AG04450 (cell line): ENCODE results near the gene N4BP2L1. TPM values are rescaled to one million over a fixed set of nuclear protein-coding genes. Genes with fewer than 3 reads are reported as not detected.
A peak's percentile ranks its signal among the peaks of the same experiment; 100 is the strongest.

Experiments used
- CTCF ChIA-PET: fragments of 300-600, 350-600 bp; formaldehyde crosslinking; extraction: SDS; loops from one replicate; lab custom pipeline; 2022; ENCODE audit warnings: antibody characterized with exemption, inconsistent platforms; lab: Charles Lee
- POLR2A ChIA-PET: fragments of 350-600 bp; formaldehyde crosslinking; extraction: SDS; loops from one replicate; lab custom pipeline; 2021; ENCODE audit warnings: antibody characterized with exemption, inconsistent platforms; lab: Yijun Ruan, JAX
- DNase-seq: peaks from one replicate; pipeline ENCODE4 v3.0.0-alpha.2; 2011; ENCODE audit warnings: low read depth, low spot score
- H3K27ac ChIP-seq: one replicate; pipeline ENCODE4 v1.5.1; 2012; ENCODE audit warnings: low read depth, low read length, control low read depth
- H3K27me3 ChIP-seq: one replicate; pipeline ENCODE4 v1.6.0; 2012; ENCODE audit warnings: low read length; ENCODE audit not compliant: control insufficient read depth, insufficient read depth
- H3K4me3 ChIP-seq: 2 replicates; pipeline ENCODE4 v1.5.1; 2011; ENCODE audit warnings: mild to moderate bottlenecking, low read depth, low read length, control low read depth
- H3K9me3 ChIP-seq: 2 replicates; pipeline ENCODE4 v1.5.1; 2012; ENCODE audit warnings: low read length; ENCODE audit not compliant: control insufficient read depth, insufficient read depth
- CTCF ChIP-seq: IDR thresholded peaks from 2 replicates; pipeline ENCODE4 v1.5.1; 2011; ENCODE audit warnings: low read depth, low read length, control low read depth, inconsistent platforms
- polyA plus RNA-seq: library from polyadenylated mRNA; depleted of rRNA; stranded (reverse); fragments of >200 nt; gene quantifications from 2 replicates; pipeline ENCODE4 v1.2.3, GENCODE V29; 2011

N4BP2L1 gene
- polyA plus RNA-seq, 1 experiment, result 1.8 TPM

DNA sequence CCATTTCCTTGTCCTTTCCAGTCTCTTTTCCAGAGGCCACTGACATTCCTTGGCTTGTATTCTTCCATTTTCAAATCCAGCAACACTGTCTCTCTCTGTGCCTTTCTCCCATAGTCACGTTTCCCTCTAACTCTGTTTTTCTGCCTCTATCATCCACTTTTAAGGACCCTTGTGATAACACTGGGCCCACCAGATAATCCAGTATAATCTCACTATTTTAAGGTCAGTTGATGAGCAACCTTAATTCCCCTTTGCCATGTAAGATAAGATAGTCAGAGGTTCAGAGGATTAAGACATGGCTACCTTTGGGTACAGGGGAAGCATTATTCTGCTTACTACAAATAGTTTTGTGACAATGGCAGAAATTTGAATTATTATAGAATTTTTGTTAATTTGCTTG lies 45.7 kb upstream of the N4BP2L1 start:
- H3K27ac ChIP-seq, result no peak overlapping the region
- no peaks in the 10 kb centered on the region for H3K9me3 ChIP-seq
- no peak overlapping the region for H3K4me3 ChIP-seq
- no peak for DNase-seq
- CTCF ChIA-PET, result no interaction called here
- POLR2A ChIA-PET, result interaction anchor here (0.7 kb wide), 1 partner anchor 379 kb away, joined by 3 read pairs; no protein-coding TSS in a partner anchor
- no peaks in the 10 kb centered on the region for H3K27me3 ChIP-seq
- TF ChIP-seq CTCF, result no peak

- DNase-seq, result no peak
- TF ChIP-seq CTCF, result no peak
- H3K27ac ChIP-seq, result peak overlapping the region; percentile 48
Observed at GRCh38 chr13:32472194-32472621, 44.3 kb upstream of the N4BP2L1 start.

DNA sequence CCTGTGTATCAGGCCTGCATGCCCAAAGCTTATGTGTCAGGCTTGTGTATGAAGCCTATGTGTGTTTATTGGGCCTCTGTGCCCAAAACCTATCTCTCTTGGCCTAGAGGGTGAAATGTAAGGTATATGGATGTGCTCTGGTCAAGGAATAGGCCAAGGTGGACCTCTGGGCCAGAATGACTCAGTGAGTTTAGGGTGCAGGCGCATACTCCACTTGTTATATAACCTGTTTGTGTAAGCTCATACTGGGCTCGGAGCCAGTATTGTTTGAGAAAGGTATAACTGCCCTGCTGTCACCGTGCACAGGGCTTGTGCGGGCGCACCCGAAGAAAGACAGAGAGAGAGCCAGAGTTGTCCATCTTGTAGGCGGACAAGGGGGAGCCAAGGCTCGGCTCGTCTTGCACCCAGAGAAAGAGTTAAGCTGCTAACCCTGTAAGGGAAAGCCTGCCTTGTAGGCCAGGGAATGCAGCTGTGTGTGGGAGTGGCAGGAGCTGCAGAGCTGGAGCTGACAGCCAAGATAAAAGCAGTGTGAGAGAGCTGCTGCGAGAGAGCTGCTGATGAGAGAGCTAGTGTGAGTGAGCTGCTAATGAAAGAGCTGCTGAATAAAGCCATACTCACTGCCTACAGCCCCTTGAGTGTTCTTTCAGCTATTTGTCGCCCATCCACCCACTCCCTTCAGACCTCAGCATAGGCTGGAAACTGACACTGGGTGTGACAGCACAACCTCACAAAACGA lies 43.4 kb upstream of the N4BP2L1 start:
- CTCF ChIA-PET, result interaction anchor here (0.9 kb wide), 1 partner anchor 20 kb away, joined by 3 read pairs; no protein-coding TSS in a partner anchor
- Histone ChIP-seq H3K4me3 (no peak overlapping the region), H3K9me3 (no peaks in the 10 kb centered on the region), H3K27me3 (no peaks in the 10 kb centered on the region), H3K27ac (peak overlapping the region; percentile 52)
- no peak for TF ChIP-seq CTCF
- POLR2A ChIA-PET, result no interaction called here
- peak; percentile 26 for DNase-seq

More at GRCh38 chr13:32472194-32472621, 44.3 kb upstream of the N4BP2L1 start:
- no peaks in the 10 kb centered on the region for H3K27me3 ChIP-seq
- POLR2A ChIA-PET, result no interaction called here
- CTCF ChIA-PET, result no interaction called here
- H3K4me3 ChIP-seq, result no peak overlapping the region
- no peaks in the 10 kb centered on the region for H3K9me3 ChIP-seq

- Histone ChIP-seq H3K27ac (no peak overlapping the region), H3K27me3 (no peaks in the 10 kb centered on the region), H3K4me3 (no peak overlapping the region), H3K9me3 (no peaks in the 10 kb centered on the region)
- ChIA-PET CTCF (no interaction called here), POLR2A (no interaction called here)
- no peak for DNase-seq
- no peak for TF ChIP-seq CTCF
Observed at GRCh38 chr13:32468502-32469142, 40.7 kb upstream of the N4BP2L1 start.

DNA sequence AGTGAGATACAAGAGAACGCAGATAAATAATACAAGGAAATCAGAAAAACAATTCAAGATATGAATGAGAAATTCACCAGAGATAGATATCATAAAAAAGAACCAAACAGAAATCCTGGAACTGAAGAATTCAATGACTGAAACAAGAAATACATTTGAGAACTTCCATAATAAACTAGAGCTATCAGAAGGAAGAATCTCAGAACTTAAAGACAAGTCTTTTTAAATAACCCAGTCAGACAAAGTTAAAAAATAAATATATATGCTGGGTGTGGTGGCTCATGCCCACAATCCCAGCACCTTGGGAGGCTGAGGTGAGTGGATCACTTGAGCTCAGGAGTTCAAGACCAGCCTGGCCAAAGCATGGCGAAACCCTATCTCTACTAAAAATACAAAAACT lies 28.7 kb upstream of the N4BP2L1 start:
- Histone ChIP-seq H3K9me3 (peaks cover 13% of the 10 kb centered on the region), H3K27me3 (no peaks in the 10 kb centered on the region), H3K4me3 (no peak overlapping the region), H3K27ac (no peak overlapping the region)
- POLR2A ChIA-PET, result no interaction called here
- no peak for TF ChIP-seq CTCF
- no peak for DNase-seq
- CTCF ChIA-PET, result no interaction called here
